ENCODE measurements around the gene GLRA3.
"Not testable (repeated sequence)": the region's sequence is repeated elsewhere in the genome, so short reads cannot be mapped to it uniquely, and the experiment has no call there.

The GLRA3 gene

GRCh38 chr4:174828845-174829701, at the start of gene GLRA3:
Gene GLRA3, minus strand, starts transcription at chr4:174829247. Its CDS starts 436 bp downstream, at chr4:174828811.
- peak; percentile 0 for DNase-seq

DNA sequence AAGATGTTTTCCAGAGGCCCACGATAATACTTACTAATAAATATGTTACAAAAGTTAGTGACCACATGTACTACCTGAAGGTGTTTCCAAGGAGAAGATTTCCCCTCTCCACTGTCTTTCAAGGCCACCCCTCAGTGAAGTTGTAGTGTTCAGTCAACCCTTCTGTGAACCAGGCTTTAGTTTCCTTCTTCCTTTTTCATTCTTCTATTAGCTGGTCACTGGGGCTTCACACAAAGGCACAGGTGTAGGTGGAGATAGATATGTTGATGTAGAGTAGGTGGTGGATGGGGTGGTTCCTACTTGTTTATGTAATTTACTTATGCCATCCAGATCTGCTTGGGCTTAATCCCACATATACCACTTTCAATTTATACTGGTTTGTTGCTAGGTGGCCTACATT, 45.9 kb upstream of the GLRA3 start:
- no peak for DNase-seq

GRCh38 chr4:174873931-174874330, 44.9 kb upstream of the GLRA3 start:
- DNase-seq: no peak

DNA sequence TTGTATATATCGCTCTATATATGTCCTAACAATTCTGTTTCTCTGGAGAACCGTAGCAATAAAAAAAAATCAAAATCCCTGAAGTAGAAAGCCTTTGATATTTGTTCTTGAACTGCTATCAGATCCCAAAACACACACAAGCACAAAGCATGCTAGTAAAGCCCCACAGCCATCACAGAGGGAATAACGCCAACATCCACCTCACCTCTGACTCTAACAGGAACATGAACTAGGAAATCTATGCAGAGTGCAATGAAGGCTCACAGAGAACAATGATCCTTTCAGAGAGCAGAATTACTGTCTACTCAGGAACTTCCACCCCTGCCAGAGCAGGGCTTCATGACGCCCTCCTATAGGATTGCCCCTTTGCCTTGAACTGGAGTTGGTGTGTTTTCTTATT, 44.1 kb upstream of the GLRA3 start:
- not testable (repeated sequence) for DNase-seq

DNA sequence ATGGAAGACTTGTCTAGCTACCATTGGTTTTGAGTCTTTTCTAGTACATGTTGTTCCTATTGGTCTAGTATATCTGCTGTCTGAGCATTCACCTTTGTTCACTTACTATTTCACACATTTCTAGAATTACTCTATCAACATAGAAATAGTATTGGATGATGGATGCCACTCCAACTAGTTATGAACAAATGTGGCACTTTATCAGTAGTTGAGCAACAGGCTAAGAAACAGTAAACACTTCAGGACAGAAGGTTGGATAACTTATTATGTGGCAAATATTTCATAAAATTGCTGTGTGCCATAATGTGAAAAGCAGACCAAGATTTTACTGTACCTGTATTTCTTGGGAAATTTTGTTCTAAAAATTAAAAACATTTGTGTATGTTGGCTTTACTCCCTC, 42.4 kb upstream of the GLRA3 start:
- DNase-seq: no peak

- no peak for DNase-seq
Measured at GRCh38 chr4:174870311-174870710, 41.3 kb upstream of the GLRA3 start.

- no peak for DNase-seq
Measured at GRCh38 chr4:174869339-174869738, 40.3 kb upstream of the GLRA3 start.

DNA sequence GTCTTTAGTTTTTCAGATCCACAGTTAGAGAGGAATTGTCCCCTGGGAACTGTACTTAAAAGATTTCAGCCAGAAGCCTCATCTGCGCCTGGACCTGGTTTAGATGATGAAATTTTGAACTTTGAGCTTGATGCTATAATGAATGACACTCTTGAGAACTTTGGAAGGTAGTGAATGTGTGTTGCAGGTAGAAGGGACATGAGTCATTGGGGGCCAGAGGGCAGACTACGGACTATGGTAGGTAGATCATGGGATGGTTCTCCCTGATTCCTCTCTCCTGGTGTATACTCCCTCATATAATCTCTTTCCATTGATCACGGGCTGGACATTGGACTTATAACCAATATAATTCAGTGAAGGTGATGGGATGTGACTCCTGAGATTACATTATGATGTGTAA, 38.9 kb upstream of the GLRA3 start:
- DNase-seq: no peak

DNA sequence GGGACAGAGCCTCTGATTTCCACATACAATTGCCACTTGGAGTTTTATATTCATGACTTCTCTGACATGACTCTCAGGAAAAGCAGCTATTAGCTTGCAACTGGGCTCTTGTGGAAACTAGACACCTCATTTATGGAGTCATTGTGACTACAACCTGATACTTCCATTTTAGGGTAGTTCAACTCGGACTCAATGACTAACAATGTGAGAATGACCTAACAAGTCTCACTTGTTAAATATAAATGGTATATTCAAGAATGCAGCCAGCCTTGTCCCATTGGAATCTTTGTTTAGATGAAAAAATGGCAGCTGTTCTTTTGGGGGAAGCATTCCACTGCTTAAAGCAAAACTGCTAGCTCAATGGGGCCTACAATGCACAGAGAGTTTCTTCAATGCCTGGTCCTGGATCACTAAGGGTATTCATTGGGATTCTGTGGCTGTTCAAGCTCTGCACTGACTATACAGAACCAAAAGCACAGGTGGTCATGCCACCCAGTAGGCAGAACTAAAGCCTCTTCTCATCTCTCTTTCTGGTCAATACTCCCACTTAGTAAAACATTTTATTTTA, 36.5 kb upstream of the GLRA3 start:
- DNase-seq: no peak

DNA sequence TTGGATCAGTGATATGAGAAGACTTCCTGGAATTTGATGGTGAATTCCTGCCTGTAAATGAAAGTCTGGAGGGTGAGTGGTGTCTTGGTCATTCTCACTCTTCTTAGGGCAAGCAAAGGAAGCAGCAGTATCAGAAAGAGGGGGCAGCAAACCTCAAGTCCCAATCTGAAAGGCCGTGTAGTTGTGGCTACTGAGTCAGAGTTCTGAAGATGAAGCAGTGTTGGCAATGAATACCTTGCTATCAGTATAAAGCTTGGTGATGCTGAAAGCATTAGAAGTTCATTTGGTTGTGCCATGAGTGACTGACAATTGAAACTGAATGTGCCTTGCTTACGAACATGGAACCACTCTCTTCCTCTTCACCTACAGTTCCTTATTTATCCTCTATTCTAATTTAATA, 35.0 kb upstream of the GLRA3 start:
- DNase-seq: no peak

DNA sequence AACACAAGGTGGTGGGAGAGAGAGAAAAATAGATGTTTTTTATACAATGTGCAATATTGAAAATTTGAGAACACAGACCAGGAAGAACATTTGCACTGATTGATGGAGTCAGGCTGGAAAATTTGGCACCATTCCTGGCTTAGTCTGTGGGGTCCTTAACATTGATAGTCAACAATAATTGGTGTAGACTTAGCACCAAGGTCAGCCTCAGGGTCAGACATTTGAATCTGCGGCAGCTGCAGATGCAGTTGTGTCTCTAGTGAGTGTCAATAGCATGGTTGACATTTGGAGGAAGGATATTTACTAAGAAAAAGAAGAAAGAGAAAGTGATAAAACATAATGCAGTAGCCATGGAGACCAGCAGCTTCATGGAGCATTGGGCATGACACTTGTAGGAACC, 31.5 kb upstream of the GLRA3 start:
- DNase-seq: no peak

DNA sequence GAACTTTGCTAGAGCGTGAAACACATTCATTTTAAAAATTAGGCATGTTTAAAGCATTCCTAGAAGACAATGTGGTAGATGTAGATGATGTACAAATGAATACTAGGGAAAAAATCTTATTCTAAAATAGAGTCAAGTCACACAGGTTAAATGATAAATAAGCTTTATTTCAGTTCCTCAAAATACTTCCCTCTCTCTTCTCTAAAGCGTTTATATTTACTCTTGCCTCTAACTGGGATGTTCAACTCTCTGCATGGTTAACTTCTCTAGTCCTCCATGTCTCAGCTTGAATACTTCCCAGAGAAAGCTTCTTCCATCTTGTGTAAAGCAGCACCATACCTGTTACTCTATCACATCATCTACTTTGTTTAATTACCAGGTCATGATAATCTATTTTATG, 30.9 kb upstream of the GLRA3 start:
- DNase-seq: no peak

GRCh38 chr4:174856926-174857800, 28.1 kb upstream of the GLRA3 start:
- DNase-seq: no peak

GRCh38 chr4:174855050-174855449, 26.0 kb upstream of the GLRA3 start:
- DNase-seq: no peak

- no peak for DNase-seq
Measured at GRCh38 chr4:174853629-174854028, 24.6 kb upstream of the GLRA3 start.

GRCh38 chr4:174848596-174848995, 19.5 kb upstream of the GLRA3 start:
- DNase-seq: no peak

DNA sequence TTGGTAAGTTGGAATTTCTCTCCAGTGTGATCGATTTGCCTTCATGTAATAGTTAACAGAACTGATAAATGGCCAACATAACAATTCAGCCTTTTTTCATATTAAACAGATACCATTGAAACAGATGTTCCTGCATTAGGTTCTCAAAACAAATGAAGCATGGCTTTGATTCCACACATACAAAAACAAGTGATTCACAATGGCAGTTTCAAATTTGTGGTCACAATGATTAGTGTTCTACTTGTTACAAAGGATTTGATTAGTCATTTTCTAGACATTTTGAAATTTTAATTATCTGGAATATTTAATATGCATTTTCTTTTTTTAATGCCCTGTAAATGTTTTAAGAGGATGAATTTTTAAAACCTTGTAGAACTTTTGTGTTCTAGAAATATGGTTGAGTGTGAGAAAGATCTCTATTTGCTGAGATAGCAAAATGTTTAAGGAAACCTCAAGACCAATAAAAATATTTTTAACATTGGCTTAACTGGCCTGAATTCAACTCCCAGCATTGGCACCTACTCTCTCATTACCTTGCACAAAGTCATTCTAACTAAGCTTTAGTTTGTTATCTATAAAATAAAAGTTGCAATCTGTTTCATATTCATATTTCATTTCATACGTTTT, 18.9 kb upstream of the GLRA3 start:
- no peak for DNase-seq

DNA sequence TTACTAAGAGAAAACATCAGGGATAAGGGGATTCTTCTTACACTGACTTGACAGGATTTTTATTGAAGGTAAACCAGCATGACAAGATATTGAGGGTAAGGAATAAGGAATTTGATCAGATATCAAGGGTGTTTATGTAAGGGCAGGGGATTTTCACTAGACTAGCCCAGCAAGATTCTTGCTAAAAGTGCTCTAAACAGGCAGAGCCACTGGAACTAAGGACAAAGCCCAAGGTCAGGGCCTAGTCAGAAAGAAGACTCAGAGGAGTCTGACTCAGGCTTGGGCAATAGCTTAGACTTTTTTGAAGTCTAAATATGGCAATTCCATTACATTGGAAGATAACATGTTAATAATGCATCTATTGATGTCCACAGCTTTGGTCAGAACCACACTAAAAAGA, 6.5 kb upstream of the GLRA3 start:
- no peak for DNase-seq

DNA sequence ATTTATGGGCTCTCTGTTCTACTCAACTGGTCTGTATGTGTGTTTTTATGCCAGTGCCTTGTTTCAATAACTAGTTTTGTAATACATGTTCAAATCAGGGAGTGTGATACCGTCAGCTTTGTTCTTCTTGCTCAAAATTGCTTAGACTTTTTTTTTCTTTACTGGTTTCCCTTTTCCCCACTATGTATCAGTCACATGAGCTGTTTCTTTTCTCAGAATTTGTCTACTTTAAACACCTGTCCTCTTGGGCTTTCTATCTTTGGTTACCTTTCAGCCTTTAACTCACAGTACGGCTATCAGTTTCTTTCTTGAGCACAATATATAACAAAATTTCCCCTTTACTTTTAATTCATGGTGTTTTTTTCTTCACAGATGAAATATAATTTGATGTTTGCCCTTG, 5.4 kb upstream of the GLRA3 start:
- no peak for DNase-seq

DNA sequence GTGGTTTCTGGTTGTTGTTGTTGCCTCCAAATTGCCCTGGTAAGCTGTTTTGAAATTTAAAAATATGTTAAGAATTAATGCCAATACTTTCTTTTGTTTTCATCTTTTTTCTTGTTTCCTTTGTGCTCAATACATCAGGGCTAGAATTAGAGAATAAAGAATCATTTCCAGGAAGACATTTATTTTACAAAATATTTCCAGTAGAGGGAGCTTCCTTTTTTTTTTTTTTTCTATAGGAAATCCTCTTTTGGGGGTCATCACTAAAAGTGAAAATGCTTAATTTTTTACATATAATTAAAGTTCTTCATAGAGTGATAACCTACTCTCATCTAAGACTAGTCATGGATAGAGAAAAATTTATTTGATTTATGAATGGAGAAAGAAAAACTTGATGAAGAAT, 2.4 kb downstream of the GLRA3 start:
- DNase-seq: no peak

- DNase-seq: no peak
Measured at GRCh38 chr4:174815282-174815681, 13.8 kb downstream of the GLRA3 start.

GRCh38 chr4:174813292-174813691, 15.8 kb downstream of the GLRA3 start:
- DNase-seq: no peak

- DNase-seq: no peak
Measured at GRCh38 chr4:174810834-174811233, 18.2 kb downstream of the GLRA3 start.

Measured in DMS79 treated with DMSO at 0.1 percent for 48 hours (cell line).